Erythroblast (primary cell): ENCODE data around the gene BAAT.

Source experiments
- GATA1 ChIP-seq: IDR thresholded peaks from 2 replicates; pipeline ENCODE4 v1.6.1; 2011; ENCODE audit warnings: low read depth, mild to moderate bottlenecking, control low read depth, low read length, moderate library complexity
- POLR2A ChIP-seq: IDR thresholded peaks from 2 replicates; pipeline ENCODE4 v1.6.1; 2011; ENCODE audit warnings: mild to moderate bottlenecking, low read length

DNA sequence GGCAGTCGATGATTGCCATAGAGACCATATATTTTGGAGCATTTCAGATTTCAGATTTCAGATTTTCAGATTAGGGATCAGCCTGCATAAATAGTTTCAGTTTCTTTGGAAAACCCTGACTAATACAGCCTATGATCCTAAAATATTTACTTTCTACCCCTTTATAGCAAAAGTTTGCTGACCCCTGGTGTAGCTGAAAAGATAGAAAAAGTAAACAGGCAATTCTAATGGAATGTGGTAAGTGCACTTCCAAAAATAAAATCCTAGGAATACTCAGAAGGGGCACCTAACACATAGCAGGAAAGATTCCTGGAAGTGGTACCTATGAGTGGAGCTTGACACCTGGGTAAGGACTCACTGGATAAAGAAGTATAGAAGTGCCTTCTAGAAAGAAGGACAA is 34.5 kb downstream of the BAAT start:
- TF ChIP-seq POLR2A, result no peak
- TF ChIP-seq GATA1, result no peak
